CD14-positive monocyte (primary cell): ENCODE data around the gene ARHGAP18. TPM values are rescaled to one million over a fixed set of nuclear protein-coding genes. Genes with fewer than 3 reads are reported as not detected.

Experiments
- DNase-seq, 3 donors: peaks; one replicate each; pipeline ENCODE4 v3.0.0-alpha.2; 2011 to 2022
- H2AFZ ChIP-seq: 2 replicates; pipeline ENCODE4 v1.6.0; 2012; ENCODE audit warnings: mild to moderate bottlenecking, low read depth, low read length, inconsistent platforms; ENCODE audit not compliant: insufficient read depth, poor library complexity, severe bottlenecking
- H3K27ac ChIP-seq, 2 donors: 1 replicate in 1 of 2; 2 replicates in 1 of 2; pipeline ENCODE4 v1.5.1; 2012 to 2013; ENCODE audit warnings: low read length in 2 of 2, control low read depth in 1 of 2, inconsistent platforms in 1 of 2, low read depth in 1 of 2, mild to moderate bottlenecking in 1 of 2
- H3K27me3 ChIP-seq, 2 donors: one replicate each; pipeline versions ENCODE4 v1.6.0 to v1.6.1; 2011 to 2013; ENCODE audit warnings: low read length in 2 of 2; ENCODE audit not compliant: control insufficient read depth in 2 of 2, insufficient read depth in 2 of 2
- H3K36me3 ChIP-seq, 2 donors: replicated peaks in 1 of 2; 1 replicate in 1 of 2; 2 replicates in 1 of 2; pipeline versions ENCODE4 v1.5.1 to v1.6.1; 2012 to 2013; ENCODE audit warnings: low read length in 2 of 2, control low read depth in 1 of 2, inconsistent platforms in 1 of 2, mild to moderate bottlenecking in 1 of 2; ENCODE audit not compliant: insufficient read depth in 2 of 2, control insufficient read depth in 1 of 2
- H3K4me1 ChIP-seq, 2 donors: 1 replicate in 1 of 2; 2 replicates in 1 of 2; pipeline versions ENCODE4 v1.5.1 to v1.6.1; 2012 to 2013; ENCODE audit warnings: low read length in 2 of 2, control low read depth in 1 of 2, inconsistent platforms in 1 of 2, mild to moderate bottlenecking in 1 of 2, moderate library complexity in 1 of 2; ENCODE audit not compliant: insufficient read depth in 2 of 2, control insufficient read depth in 1 of 2
- H3K4me2 ChIP-seq: replicated peaks from 2 replicates; pipeline ENCODE3; 2012; ENCODE audit warnings: low read length, moderate library complexity, mild to moderate bottlenecking; ENCODE audit not compliant: poor library complexity, severe bottlenecking; ENCODE audit errors: extremely low read depth
- H3K4me3 ChIP-seq, 3 experiments: fragments of 200-600 bp in 1 of 3; sonication (generic) in 1 of 3; replicated peaks in 1 of 3; 1 replicate in 2 of 3; 2 replicates in 1 of 3; pipeline ENCODE4 v1.5.1; 2011 to 2013; ENCODE audit warnings: low read length in 3 of 3, mild to moderate bottlenecking in 3 of 3, control low read depth in 2 of 3, low read depth in 2 of 3, inconsistent platforms in 1 of 3, moderate library complexity in 1 of 3
- H3K79me2 ChIP-seq: 2 replicates; pipeline ENCODE4 v1.6.0; 2012; ENCODE audit warnings: mild to moderate bottlenecking, control low read depth, inconsistent platforms, low read length, moderate library complexity; ENCODE audit not compliant: insufficient read depth
- H3K9ac ChIP-seq: 2 replicates; pipeline ENCODE4 v1.6.0; 2017; ENCODE audit warnings: low read length, mild to moderate bottlenecking; ENCODE audit not compliant: insufficient read depth, poor library complexity, severe bottlenecking
- H3K9me3 ChIP-seq, 2 donors: replicated peaks in 1 of 2; 1 replicate in 1 of 2; 2 replicates in 1 of 2; pipeline versions ENCODE4 v1.5.1 to v1.6.1; 2012 to 2013; ENCODE audit warnings: low read length in 2 of 2, control low read depth in 1 of 2; ENCODE audit not compliant: control insufficient read depth in 1 of 2, insufficient read depth in 1 of 2
- H4K20me1 ChIP-seq: 2 replicates; pipeline ENCODE4 v1.6.0; 2012; ENCODE audit warnings: mild to moderate bottlenecking, low read length, control low read depth, moderate library complexity; ENCODE audit not compliant: insufficient read depth
- H3K27ac Mint-ChIP-seq, 7 donors: one replicate each; pipeline ENCODE4 v1.8.0; 2020; ENCODE audit warnings: mild to moderate bottlenecking in 7 of 7, mixed read lengths in 7 of 7, moderate library complexity in 6 of 7, inconsistent platforms in 2 of 7
- H3K27me3 Mint-ChIP-seq, 3 donors: one replicate each; pipeline ENCODE4 v1.8.0; 2021 to 2022; ENCODE audit warnings: low read depth in 3 of 3, mild to moderate bottlenecking in 3 of 3, mixed read lengths in 3 of 3, moderate library complexity in 3 of 3, inconsistent platforms in 1 of 3
- H3K36me3 Mint-ChIP-seq, 2 donors: one replicate each; pipeline ENCODE4 v1.8.0; 2020; ENCODE audit warnings: mixed read lengths in 2 of 2, inconsistent platforms in 1 of 2, mild to moderate bottlenecking in 1 of 2
- H3K4me1 Mint-ChIP-seq: one replicate; pipeline ENCODE4 v1.8.0; 2020; ENCODE audit warnings: mild to moderate bottlenecking, mixed read lengths
- H3K4me3 Mint-ChIP-seq, 2 donors: one replicate each; pipeline ENCODE4 v1.8.0; 2020; ENCODE audit warnings: mild to moderate bottlenecking in 2 of 2, mixed read lengths in 2 of 2, moderate library complexity in 1 of 2
- H3K9me3 Mint-ChIP-seq, 7 donors: one replicate each; pipeline ENCODE4 v1.8.0; 2020 to 2022; ENCODE audit warnings: mixed read lengths in 7 of 7, mild to moderate bottlenecking in 6 of 7, moderate library complexity in 6 of 7, inconsistent platforms in 2 of 7
- CTCF ChIP-seq: fragments of 200-600 bp; IDR thresholded peaks from one replicate; pipeline ENCODE4 v1.8.0; 2022; ENCODE audit warnings: antibody characterized with exemption, mild to moderate bottlenecking
- WGBS: methylation state at CpG from one replicate; pipeline ENCODE4 v1.1.5; 2013; ENCODE audit warnings: missing lambda C conversion rate; ENCODE audit not compliant: insufficient coverage; 5-methylcytosine and 5-hydroxymethylcytosine counted together
- intact Hi-C, 2 donors: fragments of 100-400 bp; cut with micrococcal nuclease; formaldehyde crosslinking; loops; one replicate each; pipeline versions ENCODE4 v1.15.0 to v1.15.1; 2023
- polyA plus RNA-seq, 3 donors: library from polyadenylated mRNA; depleted of rRNA in 1 of 3; unstranded in 2 of 3; stranded (reverse) in 1 of 3; fragments of 300-500 nt in 2 of 3; fragments of >200 nt in 1 of 3; fragmentation: Illumina TruSeq in 2 of 3; gene quantifications; 1 replicate in 2 of 3; 2 replicates in 1 of 3; pipeline ENCODE4 v1.2.3, GENCODE V29; 2012 to 2021

The ARHGAP18 gene
- polyA plus RNA-seq, 3 donors, result 3.7 to 5.6 (median 3.8) TPM

- no peaks in the 10 kb centered on the region for H4K20me1 ChIP-seq
- 50% methylated on average over 1 of the region's 1 CpG for WGBS
- Mint-ChIP-seq H3K27ac (peak overlapping the region in 4 of 7 donors; percentile 54 to 83 (median 72)), H3K4me1 (peaks cover 56% of the 10 kb centered on the region), H3K4me3 (no peak overlapping the region), H3K36me3 (peaks cover 0 to 9% of the 10 kb centered on the region in 2 donors), H3K9me3 (no peaks in the 10 kb centered on the region), H3K27me3 (no peaks in the 10 kb centered on the region)
- no peak for TF ChIP-seq CTCF
- H3K4me2 ChIP-seq, result no peak overlapping the region
- DNase-seq, result no peak
- H3K9ac ChIP-seq, result no peak overlapping the region
- no peak overlapping the region for H3K4me3 ChIP-seq
- H3K27ac ChIP-seq, result peak overlapping the region in 1 of 2 donors; percentile 50
- H2AFZ ChIP-seq, result peak overlapping the region; percentile 14
- intact Hi-C loops, result no loop called here
- H3K27me3 ChIP-seq, result no peaks in the 10 kb centered on the region
- H3K36me3 ChIP-seq, result no peaks in the 10 kb centered on the region
- peaks cover 57% of the 10 kb centered on the region for H3K79me2 ChIP-seq
- peaks cover 33 to 52% of the 10 kb centered on the region in 2 donors for H3K4me1 ChIP-seq
- H3K9me3 ChIP-seq, result no peaks in the 10 kb centered on the region
Measured at GRCh38 chr6:129691709-129692108, 18.3 kb downstream of the ARHGAP18 start.

- no peaks in the 10 kb centered on the region for H4K20me1 ChIP-seq
- peaks cover 60% of the 10 kb centered on the region for H3K79me2 ChIP-seq
- no peaks in the 10 kb centered on the region for H3K27me3 ChIP-seq
- no peak overlapping the region for H3K4me2 ChIP-seq
- H3K36me3 ChIP-seq, result no peaks in the 10 kb centered on the region
- no peaks in the 10 kb centered on the region for H3K9me3 ChIP-seq
- 100% methylated on average over 2 of the region's 5 CpGs for WGBS
- Mint-ChIP-seq H3K4me3 (no peak overlapping the region), H3K9me3 (no peaks in the 10 kb centered on the region), H3K27ac (no peak overlapping the region), H3K4me1 (peaks cover 59% of the 10 kb centered on the region), H3K36me3 (peaks cover 0 to 9% of the 10 kb centered on the region in 2 donors), H3K27me3 (no peaks in the 10 kb centered on the region)
- DNase-seq, result no peak
- intact Hi-C loops, result no loop called here
- no peak for TF ChIP-seq CTCF
- no peak overlapping the region for H2AFZ ChIP-seq
- H3K9ac ChIP-seq, result no peak overlapping the region
- no peak overlapping the region for H3K27ac ChIP-seq
- peaks cover 39 to 58% of the 10 kb centered on the region in 2 donors for H3K4me1 ChIP-seq
- H3K4me3 ChIP-seq, result no peak overlapping the region
Measured at GRCh38 chr6:129691043-129691640, 18.8 kb downstream of the ARHGAP18 start.
